CD14-positive monocyte (primary cell): Measurements from ENCODE around the gene ZFPL1. TPM values are rescaled to one million over a fixed set of nuclear protein-coding genes. Genes with fewer than 3 reads are reported as not detected.

Source experiments
- DNase-seq, 3 donors: peaks; one replicate each; pipeline ENCODE4 v3.0.0-alpha.2; 2011 to 2022
- H2AFZ ChIP-seq: 2 replicates; pipeline ENCODE4 v1.6.0; 2012; ENCODE audit warnings: mild to moderate bottlenecking, low read depth, low read length, inconsistent platforms; ENCODE audit not compliant: insufficient read depth, poor library complexity, severe bottlenecking
- H3K27ac ChIP-seq, 2 donors: 1 replicate in 1 of 2; 2 replicates in 1 of 2; pipeline ENCODE4 v1.5.1; 2012 to 2013; ENCODE audit warnings: low read length in 2 of 2, control low read depth in 1 of 2, inconsistent platforms in 1 of 2, low read depth in 1 of 2, mild to moderate bottlenecking in 1 of 2
- H3K27me3 ChIP-seq, 2 donors: one replicate each; pipeline versions ENCODE4 v1.6.0 to v1.6.1; 2011 to 2013; ENCODE audit warnings: low read length in 2 of 2; ENCODE audit not compliant: control insufficient read depth in 2 of 2, insufficient read depth in 2 of 2
- H3K36me3 ChIP-seq, 2 donors: replicated peaks in 1 of 2; 1 replicate in 1 of 2; 2 replicates in 1 of 2; pipeline versions ENCODE4 v1.5.1 to v1.6.1; 2012 to 2013; ENCODE audit warnings: low read length in 2 of 2, control low read depth in 1 of 2, inconsistent platforms in 1 of 2, mild to moderate bottlenecking in 1 of 2; ENCODE audit not compliant: insufficient read depth in 2 of 2, control insufficient read depth in 1 of 2
- H3K4me1 ChIP-seq, 2 donors: 1 replicate in 1 of 2; 2 replicates in 1 of 2; pipeline versions ENCODE4 v1.5.1 to v1.6.1; 2012 to 2013; ENCODE audit warnings: low read length in 2 of 2, control low read depth in 1 of 2, inconsistent platforms in 1 of 2, mild to moderate bottlenecking in 1 of 2, moderate library complexity in 1 of 2; ENCODE audit not compliant: insufficient read depth in 2 of 2, control insufficient read depth in 1 of 2
- H3K4me2 ChIP-seq: replicated peaks from 2 replicates; pipeline ENCODE3; 2012; ENCODE audit warnings: low read length, moderate library complexity, mild to moderate bottlenecking; ENCODE audit not compliant: poor library complexity, severe bottlenecking; ENCODE audit errors: extremely low read depth
- H3K4me3 ChIP-seq, 3 experiments: fragments of 200-600 bp in 1 of 3; sonication (generic) in 1 of 3; replicated peaks in 1 of 3; 1 replicate in 2 of 3; 2 replicates in 1 of 3; pipeline ENCODE4 v1.5.1; 2011 to 2013; ENCODE audit warnings: low read length in 3 of 3, mild to moderate bottlenecking in 3 of 3, control low read depth in 2 of 3, low read depth in 2 of 3, inconsistent platforms in 1 of 3, moderate library complexity in 1 of 3
- H3K79me2 ChIP-seq: 2 replicates; pipeline ENCODE4 v1.6.0; 2012; ENCODE audit warnings: mild to moderate bottlenecking, control low read depth, inconsistent platforms, low read length, moderate library complexity; ENCODE audit not compliant: insufficient read depth
- H3K9ac ChIP-seq: 2 replicates; pipeline ENCODE4 v1.6.0; 2017; ENCODE audit warnings: low read length, mild to moderate bottlenecking; ENCODE audit not compliant: insufficient read depth, poor library complexity, severe bottlenecking
- H3K9me3 ChIP-seq, 2 donors: replicated peaks in 1 of 2; 1 replicate in 1 of 2; 2 replicates in 1 of 2; pipeline versions ENCODE4 v1.5.1 to v1.6.1; 2012 to 2013; ENCODE audit warnings: low read length in 2 of 2, control low read depth in 1 of 2; ENCODE audit not compliant: control insufficient read depth in 1 of 2, insufficient read depth in 1 of 2
- H4K20me1 ChIP-seq: 2 replicates; pipeline ENCODE4 v1.6.0; 2012; ENCODE audit warnings: mild to moderate bottlenecking, low read length, control low read depth, moderate library complexity; ENCODE audit not compliant: insufficient read depth
- H3K27ac Mint-ChIP-seq, 7 donors: one replicate each; pipeline ENCODE4 v1.8.0; 2020; ENCODE audit warnings: mild to moderate bottlenecking in 7 of 7, mixed read lengths in 7 of 7, moderate library complexity in 6 of 7, inconsistent platforms in 2 of 7
- H3K27me3 Mint-ChIP-seq, 3 donors: one replicate each; pipeline ENCODE4 v1.8.0; 2021 to 2022; ENCODE audit warnings: low read depth in 3 of 3, mild to moderate bottlenecking in 3 of 3, mixed read lengths in 3 of 3, moderate library complexity in 3 of 3, inconsistent platforms in 1 of 3
- H3K36me3 Mint-ChIP-seq, 2 donors: one replicate each; pipeline ENCODE4 v1.8.0; 2020; ENCODE audit warnings: mixed read lengths in 2 of 2, inconsistent platforms in 1 of 2, mild to moderate bottlenecking in 1 of 2
- H3K4me1 Mint-ChIP-seq: one replicate; pipeline ENCODE4 v1.8.0; 2020; ENCODE audit warnings: mild to moderate bottlenecking, mixed read lengths
- H3K4me3 Mint-ChIP-seq, 2 donors: one replicate each; pipeline ENCODE4 v1.8.0; 2020; ENCODE audit warnings: mild to moderate bottlenecking in 2 of 2, mixed read lengths in 2 of 2, moderate library complexity in 1 of 2
- H3K9me3 Mint-ChIP-seq, 7 donors: one replicate each; pipeline ENCODE4 v1.8.0; 2020 to 2022; ENCODE audit warnings: mixed read lengths in 7 of 7, mild to moderate bottlenecking in 6 of 7, moderate library complexity in 6 of 7, inconsistent platforms in 2 of 7
- CTCF ChIP-seq: fragments of 200-600 bp; IDR thresholded peaks from one replicate; pipeline ENCODE4 v1.8.0; 2022; ENCODE audit warnings: antibody characterized with exemption, mild to moderate bottlenecking
- WGBS: methylation state at CpG from one replicate; pipeline ENCODE4 v1.1.5; 2013; ENCODE audit warnings: missing lambda C conversion rate; ENCODE audit not compliant: insufficient coverage; 5-methylcytosine and 5-hydroxymethylcytosine counted together
- intact Hi-C, 2 donors: fragments of 100-400 bp; cut with micrococcal nuclease; formaldehyde crosslinking; loops; one replicate each; pipeline versions ENCODE4 v1.15.0 to v1.15.1; 2023
- polyA plus RNA-seq, 3 donors: library from polyadenylated mRNA; depleted of rRNA in 1 of 3; unstranded in 2 of 3; stranded (reverse) in 1 of 3; fragments of 300-500 nt in 2 of 3; fragments of >200 nt in 1 of 3; fragmentation: Illumina TruSeq in 2 of 3; gene quantifications; 1 replicate in 2 of 3; 2 replicates in 1 of 3; pipeline ENCODE4 v1.2.3, GENCODE V29; 2012 to 2021

The ZFPL1 gene
- polyA plus RNA-seq, 3 donors: 25.1 to 41.1 (median 27.2) TPM

DNA sequence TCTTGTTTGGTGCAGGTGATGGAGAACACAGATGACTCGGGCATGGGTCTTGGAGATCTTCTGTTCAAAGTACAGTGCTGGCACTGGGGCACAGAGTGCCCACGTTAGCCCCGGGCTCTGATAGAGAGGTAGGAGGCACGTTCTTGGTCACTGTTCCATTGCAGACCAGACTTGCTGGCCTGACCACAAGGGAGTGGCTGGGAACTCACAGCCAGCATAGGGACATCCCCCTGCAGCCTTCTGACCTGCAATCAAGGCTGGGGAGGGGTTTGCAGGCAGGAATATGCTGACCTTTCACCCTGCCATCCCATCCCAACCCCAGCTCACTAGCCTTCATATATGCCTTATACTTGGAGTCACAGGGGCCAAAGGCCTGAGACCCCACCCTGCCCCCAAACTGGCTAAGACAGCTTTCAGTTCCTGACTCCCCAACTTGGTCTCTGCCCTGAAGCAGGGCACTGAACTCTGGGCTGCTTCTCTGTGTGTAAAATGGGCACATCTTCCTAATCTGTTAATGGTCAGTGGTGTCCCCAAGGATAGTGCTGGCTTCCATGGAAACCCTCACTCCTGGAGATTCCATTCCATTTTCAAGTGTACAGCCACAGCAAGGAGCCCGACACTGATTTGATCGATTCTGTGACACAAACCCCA, 42.7 kb downstream of the ZFPL1 start:
- Mint-ChIP-seq H3K27me3 (peaks cover 0 to 2% (median 0%) of the 10 kb centered on the region in 3 donors), H3K4me3 (no peak overlapping the region), H3K36me3 (peaks cover 62 to 77% of the 10 kb centered on the region in 2 donors), H3K27ac (peak overlapping the region in 2 of 7 donors; percentile 7 to 11), H3K4me1 (no peaks in the 10 kb centered on the region), H3K9me3 (no peaks in the 10 kb centered on the region)
- no peak for DNase-seq
- Histone ChIP-seq H3K9me3 (no peaks in the 10 kb centered on the region), H3K27me3 (no peaks in the 10 kb centered on the region), H3K4me3 (no peak overlapping the region), H2AFZ (no peak overlapping the region), H3K9ac (no peak overlapping the region), H3K79me2 (peaks cover 42% of the 10 kb centered on the region), H3K4me1 (peaks cover 8 to 10% of the 10 kb centered on the region in 2 donors), H3K27ac (no peak overlapping the region), H3K4me2 (no peak overlapping the region), H4K20me1 (peaks cover 38% of the 10 kb centered on the region), H3K36me3 (peaks cover 70 to 75% of the 10 kb centered on the region in 2 donors)
- intact Hi-C loops: no loop called here
- WGBS: 95% methylated on average over 3 of the region's 6 CpGs
- no peak for TF ChIP-seq CTCF

- DNase-seq: no peak
- Histone ChIP-seq H3K27me3 (no peaks in the 10 kb centered on the region), H3K79me2 (peaks cover 43% of the 10 kb centered on the region), H3K36me3 (peaks cover 76 to 84% of the 10 kb centered on the region in 2 donors), H3K4me3 (no peak overlapping the region), H2AFZ (no peak overlapping the region), H4K20me1 (peaks cover 47% of the 10 kb centered on the region), H3K27ac (no peak overlapping the region), H3K4me2 (no peak overlapping the region), H3K4me1 (peaks cover 12 to 14% of the 10 kb centered on the region in 2 donors), H3K9ac (no peak overlapping the region), H3K9me3 (no peaks in the 10 kb centered on the region)
- TF ChIP-seq CTCF: no peak
- peaks cover 0 to 2% (median 0%) of the 10 kb centered on the region in 3 donors for H3K27me3 Mint-ChIP-seq
- no peaks in the 10 kb centered on the region for H3K9me3 Mint-ChIP-seq
- 96% methylated on average over 6 of the region's 12 CpGs for WGBS
- H3K36me3 Mint-ChIP-seq: peaks cover 67 to 86% of the 10 kb centered on the region in 2 donors
- peak overlapping the region in 2 of 7 donors; percentile 37 for H3K27ac Mint-ChIP-seq
- H3K4me1 Mint-ChIP-seq: peaks cover 8% of the 10 kb centered on the region
- H3K4me3 Mint-ChIP-seq: no peak overlapping the region
- intact Hi-C loops: no loop called here
Measured at GRCh38 chr11:65127473-65128181, 43.6 kb downstream of the ZFPL1 start.
